Transverse colon (tissue), 4 donors: ENCODE results near the gene DNAAF5. TPM values are rescaled to one million over a fixed set of nuclear protein-coding genes. Genes with fewer than 3 reads are reported as not detected.

Source experiments
- DNase-seq: peaks from one replicate; pipeline ENCODE4 v3.0.0-alpha.2; 2019
- H3K27ac ChIP-seq, 4 donors: fragments of 200-600 bp; sonication (generic); 2 replicates each; pipeline ENCODE4 v1.5.1; 2016 to 2018; ENCODE audit warnings: inconsistent platforms in 4 of 4
- H3K27me3 ChIP-seq: fragments of 200-600 bp; sonication (generic); 2 replicates; pipeline ENCODE4 v1.5.1; 2017; ENCODE audit warnings: inconsistent platforms
- H3K36me3 ChIP-seq, 4 donors: fragments of 200-600 bp; sonication (generic); 2 replicates each; pipeline ENCODE4 v1.5.1; 2017 to 2019; ENCODE audit warnings: inconsistent platforms in 4 of 4
- H3K4me1 ChIP-seq, 4 donors: fragments of 200-600 bp; sonication (generic); 2 replicates each; pipeline ENCODE4 v1.5.1; 2017 to 2020; ENCODE audit warnings: inconsistent platforms in 4 of 4
- H3K4me3 ChIP-seq, 4 donors: fragments of 200-600 bp; sonication (generic); 1 replicate in 1 of 4; 2 replicates in 3 of 4; pipeline versions ENCODE4 v1.5.1 to v1.6.1; 2017 to 2019; ENCODE audit warnings: inconsistent platforms in 4 of 4
- H3K9me3 ChIP-seq, 2 donors: fragments of 200-600 bp; sonication (generic); 2 replicates each; pipeline ENCODE4 v1.5.1; 2017 to 2019; ENCODE audit warnings: inconsistent platforms in 2 of 2
- EP300 ChIP-seq: sonication (generic); formaldehyde crosslinking; IDR thresholded peaks from one replicate; pipeline ENCODE4 v1.6.1; 2017; ENCODE audit warnings: antibody characterized with exemption, low read depth
- POLR2A ChIP-seq: fragments of 450-650 bp; IDR thresholded peaks from one replicate; pipeline ENCODE4 v1.6.1; 2016; ENCODE audit warnings: antibody characterized with exemption, mild to moderate bottlenecking, moderate library complexity
- POLR2AphosphoS5 ChIP-seq, 3 donors: sonication (generic); formaldehyde crosslinking; IDR thresholded peaks; one replicate each; pipeline ENCODE4 v1.6.1; 2016; ENCODE audit warnings: antibody characterized with exemption in 3 of 3
- WGBS, 2 donors: methylation state at CpG; one replicate each; pipeline ENCODE4 v1.1.5; 2018; ENCODE audit warnings: low coverage in 1 of 2; 5-methylcytosine and 5-hydroxymethylcytosine counted together
- in situ Hi-C, 4 donors: fragments of 200-750 bp; cut with MboI; loops; one replicate each; pipeline versions ENCODE4 v1.15.0 to v1.15.1; 2017; ENCODE audit warnings: low sequenced_read_pairs in 3 of 4, low pct_ligation_motif_present in 1 of 4, low pct_unique_long_range_greater_than_20kb in 1 of 4
- intact Hi-C: fragments of 100-400 bp; cut with DNase I; formaldehyde crosslinking; loops from one replicate; pipeline ENCODE4 v1.15.1; 2023; ENCODE audit warnings: low total_unique reads
- total RNA-seq, 4 donors: library from RNA; depleted of rRNA; stranded (reverse); fragments of >200 nt; gene quantifications; one replicate each; pipeline ENCODE4 v1.1.0, GENCODE V29; 2016
- TF ChIP-seq, protein P1 (sequence below), 5 experiments: fragments of 200-600 bp in 3 of 5; fragments of 450-650 bp in 2 of 5; sonication (generic) in 3 of 5; IDR thresholded peaks; 1 replicate in 2 of 5; 2 replicates in 3 of 5; pipeline ENCODE4 v1.5.1; 2016 to 2017; ENCODE audit warnings: antibody characterized with exemption in 5 of 5, inconsistent platforms in 3 of 5, mild to moderate bottlenecking in 2 of 5, moderate library complexity in 1 of 5

DNAAF5 gene
- total RNA-seq, 4 donors from 2014 or later = 20.5 to 97.3 (median 34.6) TPM

DNA sequence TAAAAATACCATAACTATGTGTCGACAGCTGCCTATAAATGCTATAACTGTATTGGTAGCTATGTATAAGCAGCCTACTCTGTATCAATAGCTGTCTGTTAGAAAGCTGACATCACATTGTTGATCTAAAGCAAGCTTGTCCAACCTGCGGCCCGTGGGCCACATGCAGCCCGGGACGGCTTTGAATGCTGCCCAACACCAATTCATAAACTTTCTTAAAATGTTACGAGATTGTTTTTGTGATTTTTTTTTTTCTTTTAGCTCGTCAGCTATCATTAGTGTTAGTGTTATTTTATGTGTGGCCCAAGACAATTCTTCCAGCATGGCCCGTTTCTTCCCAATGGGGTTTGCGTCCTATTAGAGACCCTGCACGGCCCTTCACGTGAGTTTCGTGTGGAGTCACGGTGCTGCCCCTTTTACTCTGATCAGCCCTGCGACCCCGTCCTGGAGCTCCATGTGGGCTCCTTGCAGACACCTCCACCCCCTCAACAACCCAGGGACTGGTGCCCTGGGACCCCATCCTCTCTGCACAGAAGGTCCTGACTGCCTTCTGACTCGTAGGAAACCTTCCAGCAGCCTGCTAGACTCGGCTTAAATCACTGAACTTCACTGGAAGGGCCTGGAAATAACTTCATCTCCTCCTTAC lies 5.1 kb downstream of the DNAAF5 start:
- in situ Hi-C loops (no loop called here), intact Hi-C loops (no loop called here)
- WGBS, 2 donors = 81 to 87% methylated on average over 4 to 17 of the region's 17 CpGs
- H3K4me3 ChIP-seq = no peak overlapping the region
- peak overlapping the region; percentile 48 to 71 (median 57) for H3K27ac ChIP-seq
- H3K4me1 ChIP-seq = peaks cover 0 to 36% (median 21%) of the 10 kb centered on the region in 4 donors
- H3K36me3 ChIP-seq = peaks cover 0 to 11% (median 3%) of the 10 kb centered on the region in 4 donors
- H3K27me3 ChIP-seq = no peaks in the 10 kb centered on the region
- no peak for DNase-seq
- TF ChIP-seq POLR2A (no peak), POLR2AphosphoS5 (IDR thresholded peaks at IDR 0.05) (no peak), EP300 (no peak)
- TF ChIP-seq, protein P1, sequence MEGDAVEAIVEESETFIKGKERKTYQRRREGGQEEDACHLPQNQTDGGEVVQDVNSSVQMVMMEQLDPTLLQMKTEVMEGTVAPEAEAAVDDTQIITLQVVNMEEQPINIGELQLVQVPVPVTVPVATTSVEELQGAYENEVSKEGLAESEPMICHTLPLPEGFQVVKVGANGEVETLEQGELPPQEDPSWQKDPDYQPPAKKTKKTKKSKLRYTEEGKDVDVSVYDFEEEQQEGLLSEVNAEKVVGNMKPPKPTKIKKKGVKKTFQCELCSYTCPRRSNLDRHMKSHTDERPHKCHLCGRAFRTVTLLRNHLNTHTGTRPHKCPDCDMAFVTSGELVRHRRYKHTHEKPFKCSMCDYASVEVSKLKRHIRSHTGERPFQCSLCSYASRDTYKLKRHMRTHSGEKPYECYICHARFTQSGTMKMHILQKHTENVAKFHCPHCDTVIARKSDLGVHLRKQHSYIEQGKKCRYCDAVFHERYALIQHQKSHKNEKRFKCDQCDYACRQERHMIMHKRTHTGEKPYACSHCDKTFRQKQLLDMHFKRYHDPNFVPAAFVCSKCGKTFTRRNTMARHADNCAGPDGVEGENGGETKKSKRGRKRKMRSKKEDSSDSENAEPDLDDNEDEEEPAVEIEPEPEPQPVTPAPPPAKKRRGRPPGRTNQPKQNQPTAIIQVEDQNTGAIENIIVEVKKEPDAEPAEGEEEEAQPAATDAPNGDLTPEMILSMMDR (IDR thresholded peaks at IDR 0.05) = no peak
- no peaks in the 10 kb centered on the region for H3K9me3 ChIP-seq

DNA sequence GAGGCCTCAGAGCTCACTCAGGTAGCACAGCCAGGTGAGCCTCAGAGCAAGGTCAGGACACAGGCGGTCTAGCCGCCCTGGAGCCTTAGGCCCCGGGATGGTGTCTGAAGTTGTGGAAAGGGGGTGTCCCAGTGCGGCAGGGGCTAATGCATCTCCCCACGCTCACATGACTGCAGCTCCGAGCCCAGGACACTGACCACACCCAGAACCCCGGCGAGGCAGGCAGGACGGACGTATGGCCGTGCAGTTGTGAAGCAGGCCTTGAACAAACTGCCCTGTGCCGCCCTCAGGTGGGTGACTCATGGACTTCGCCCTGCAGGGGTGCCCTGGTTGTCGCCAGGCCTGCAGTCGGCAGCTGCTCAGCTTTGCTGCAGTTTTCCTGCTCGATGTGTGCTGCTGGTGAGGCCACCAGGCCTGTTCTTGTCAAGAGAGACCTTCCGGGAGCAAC lies 5.6 kb downstream of the DNAAF5 start:
- DNase-seq = peak; percentile 83
- H3K4me1 ChIP-seq = peaks cover 0 to 36% (median 21%) of the 10 kb centered on the region in 4 donors
- H3K36me3 ChIP-seq = peaks cover 0 to 11% (median 3%) of the 10 kb centered on the region in 4 donors
- TF ChIP-seq EP300 (no peak), POLR2A (peak; percentile 17), POLR2AphosphoS5 (IDR thresholded peaks at IDR 0.05) (peak in 2 of 3 donors; percentile 59 to 68)
- TF ChIP-seq, protein P1 (IDR thresholded peaks at IDR 0.05) = peak in 3 of 5 experiments; percentile 30 to 64 (median 31)
- no peaks in the 10 kb centered on the region for H3K9me3 ChIP-seq
- H3K27me3 ChIP-seq = no peaks in the 10 kb centered on the region
- in situ Hi-C loops = no loop called here
- intact Hi-C loops = no loop called here
- peak overlapping the region; percentile 48 to 71 (median 57) for H3K27ac ChIP-seq
- 60% methylated on average over 13 of the region's 17 CpGs; no CpG with 5 or more reads in 1 of the 2 donors for WGBS, 2 donors
- no peak overlapping the region for H3K4me3 ChIP-seq

DNA sequence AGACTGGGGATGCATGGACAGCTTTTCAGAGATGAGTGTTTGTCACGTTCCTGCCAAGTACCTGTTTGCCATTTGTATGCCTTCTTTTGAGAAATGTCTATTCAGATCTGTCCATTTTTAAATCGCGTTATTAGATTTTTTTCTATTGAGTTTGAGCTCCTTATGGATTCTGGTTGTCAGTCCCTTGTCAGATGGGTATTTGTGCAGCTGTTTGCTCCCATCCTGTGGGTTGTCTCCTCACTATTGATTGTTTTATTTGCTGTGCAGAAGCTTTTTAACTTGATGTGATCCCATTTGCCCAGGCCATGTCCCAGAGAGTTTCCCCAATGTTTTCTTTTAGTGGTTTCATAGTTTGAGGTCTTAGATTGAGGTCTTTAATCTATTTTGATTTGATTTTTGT lies 6.1 kb downstream of the DNAAF5 start:
- intact Hi-C loops (no loop called here), in situ Hi-C loops (no loop called here)
- Histone ChIP-seq H3K27me3 (no peaks in the 10 kb centered on the region), H3K9me3 (no peaks in the 10 kb centered on the region), H3K27ac (peak overlapping the region; percentile 46 to 71 (median 56)), H3K4me1 (peaks cover 0 to 34% (median 19%) of the 10 kb centered on the region in 4 donors), H3K4me3 (no peak overlapping the region), H3K36me3 (peaks cover 0 to 11% (median 3%) of the 10 kb centered on the region in 4 donors)
- WGBS, 2 donors = 72 to 89% methylated on average over 3 of the region's 3 CpGs
- DNase-seq = no peak
- TF ChIP-seq POLR2AphosphoS5 (IDR thresholded peaks at IDR 0.05) = no peak
- TF ChIP-seq, protein P1 (IDR thresholded peaks at IDR 0.05) = peak in 1 of 5 experiments; percentile 6
- TF ChIP-seq EP300 = no peak
- peak; percentile 10 for TF ChIP-seq POLR2A

DNA sequence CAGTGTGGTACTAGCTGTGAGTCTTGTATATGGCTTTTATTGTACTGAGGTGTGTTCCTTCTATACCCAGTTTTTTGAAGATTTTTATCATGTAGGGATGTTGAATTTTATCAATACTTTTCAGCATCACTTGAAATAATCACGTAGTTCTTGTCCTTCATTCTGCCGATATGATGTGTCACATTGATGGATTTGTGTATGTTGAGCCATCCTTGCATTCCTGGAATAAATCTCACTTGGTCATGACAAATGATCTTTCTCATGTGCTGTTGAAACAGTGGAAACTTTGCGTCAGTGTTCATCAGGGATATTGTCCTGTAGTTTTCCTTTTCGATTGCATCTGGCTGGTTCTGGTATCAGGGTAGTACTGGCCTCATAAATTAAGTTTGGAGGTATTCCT lies 7.7 kb downstream of the DNAAF5 start:
- in situ Hi-C loops = no loop called here
- Histone ChIP-seq H3K27me3 (no peaks in the 10 kb centered on the region), H3K27ac (no peak overlapping the region)

More for the DNA sequence above, 7.7 kb downstream of the DNAAF5 start:
- H3K36me3 ChIP-seq = peaks cover 0 to 11% (median 3%) of the 10 kb centered on the region in 4 donors
- H3K9me3 ChIP-seq = no peaks in the 10 kb centered on the region
- TF ChIP-seq POLR2A (no peak), POLR2AphosphoS5 (IDR thresholded peaks at IDR 0.05) (no peak), EP300 (no peak)
- TF ChIP-seq, protein P1 (IDR thresholded peaks at IDR 0.05) = no peak
- DNase-seq = no peak
- peaks cover 0 to 23% (median 11%) of the 10 kb centered on the region in 4 donors for H3K4me1 ChIP-seq
- intact Hi-C loops = no loop called here
- no peak overlapping the region for H3K4me3 ChIP-seq
- WGBS, 2 donors = 98 to 100% methylated on average over 2 to 4 of the region's 4 CpGs
